Measurements from ENCODE around the gene SPATA31C1.
"Not testable (repeated sequence)": the region's sequence is repeated elsewhere in the genome, so short reads cannot be mapped to it uniquely, and the experiment has no call there.

DNA sequence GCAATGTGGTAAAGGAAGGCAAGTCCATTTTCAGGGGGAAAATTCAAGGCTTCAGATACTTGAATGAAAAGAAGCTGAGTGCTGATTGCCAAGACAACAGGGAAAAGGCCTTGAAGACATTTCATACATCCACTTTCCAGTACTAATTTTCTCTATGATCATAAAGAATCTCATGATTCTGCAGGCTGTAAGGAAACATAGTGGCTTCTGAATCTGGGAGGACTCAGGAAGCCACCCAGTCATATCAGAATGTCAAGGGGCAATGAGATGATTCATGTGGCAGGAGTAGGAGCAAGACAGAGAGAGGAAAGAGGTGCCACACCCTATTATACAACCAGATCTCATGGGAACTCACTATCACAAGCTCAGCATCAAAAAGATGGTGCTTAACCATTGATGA, 11.4 kb downstream of the SPATA31C1 start:
- not testable (repeated sequence) for TF ChIP-seq GABPB1 (CRISPR knock-in tag; IDR thresholded peaks at IDR 0.05); ZNF207 (IDR thresholded peaks at IDR 0.05; ENCODE audit: borderline replicate concordance); ZNF703 (CRISPR knock-in tag; IDR thresholded peaks at IDR 0.05; ENCODE audit: borderline replicate concordance); MAX (IDR thresholded peaks at IDR 0.05)
